ENCODE data around the gene GRAMD1B.
A peak's percentile ranks its signal among the peaks of the same experiment; 100 is the strongest.

DNA sequence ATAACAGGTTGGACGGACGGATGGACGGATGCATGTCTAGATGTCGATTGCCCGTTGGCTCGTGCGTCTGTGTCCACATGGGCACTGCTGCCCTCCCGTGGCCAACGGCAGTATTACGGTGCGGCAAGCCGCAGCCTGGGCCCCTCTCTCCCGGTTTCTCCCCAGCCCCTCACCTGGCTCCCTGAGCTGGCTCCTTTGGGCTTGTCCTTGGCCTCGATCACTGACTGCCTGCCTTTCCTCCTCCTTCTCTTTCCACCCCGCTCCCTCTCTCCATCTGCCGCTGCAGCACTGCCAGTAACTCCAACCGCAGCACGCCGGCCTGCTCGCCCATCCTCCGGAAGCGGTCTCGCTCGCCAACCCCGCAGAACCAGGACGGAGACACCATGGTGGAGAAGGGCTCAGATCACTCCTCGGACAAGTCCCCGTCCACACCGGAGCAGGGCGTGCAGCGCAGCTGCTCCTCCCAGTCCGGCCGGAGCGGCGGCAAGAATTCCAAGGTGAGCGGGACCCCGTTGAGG, 147.1 kb downstream of the GRAMD1B start:
- TF ChIP-seq, protein P1, sequence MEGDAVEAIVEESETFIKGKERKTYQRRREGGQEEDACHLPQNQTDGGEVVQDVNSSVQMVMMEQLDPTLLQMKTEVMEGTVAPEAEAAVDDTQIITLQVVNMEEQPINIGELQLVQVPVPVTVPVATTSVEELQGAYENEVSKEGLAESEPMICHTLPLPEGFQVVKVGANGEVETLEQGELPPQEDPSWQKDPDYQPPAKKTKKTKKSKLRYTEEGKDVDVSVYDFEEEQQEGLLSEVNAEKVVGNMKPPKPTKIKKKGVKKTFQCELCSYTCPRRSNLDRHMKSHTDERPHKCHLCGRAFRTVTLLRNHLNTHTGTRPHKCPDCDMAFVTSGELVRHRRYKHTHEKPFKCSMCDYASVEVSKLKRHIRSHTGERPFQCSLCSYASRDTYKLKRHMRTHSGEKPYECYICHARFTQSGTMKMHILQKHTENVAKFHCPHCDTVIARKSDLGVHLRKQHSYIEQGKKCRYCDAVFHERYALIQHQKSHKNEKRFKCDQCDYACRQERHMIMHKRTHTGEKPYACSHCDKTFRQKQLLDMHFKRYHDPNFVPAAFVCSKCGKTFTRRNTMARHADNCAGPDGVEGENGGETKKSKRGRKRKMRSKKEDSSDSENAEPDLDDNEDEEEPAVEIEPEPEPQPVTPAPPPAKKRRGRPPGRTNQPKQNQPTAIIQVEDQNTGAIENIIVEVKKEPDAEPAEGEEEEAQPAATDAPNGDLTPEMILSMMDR (IDR thresholded peaks at IDR 0.05), result peak; percentile 80 to 90 (median 86)
- TF ChIP-seq POLR2AphosphoS5 (IDR thresholded peaks at IDR 0.05) (no peak), POLR2A (IDR thresholded peaks at IDR 0.05) (no peak)
